CD4-positive, alpha-beta T cell treated with Interleukin-10 for 1 hour (primary cell): ENCODE measurements around the gene P4HA3.

Experiments used
- DNase-seq: peaks from one replicate; pipeline ENCODE4 v3.0.0-alpha.2; 2020

Gene P4HA3

DNA sequence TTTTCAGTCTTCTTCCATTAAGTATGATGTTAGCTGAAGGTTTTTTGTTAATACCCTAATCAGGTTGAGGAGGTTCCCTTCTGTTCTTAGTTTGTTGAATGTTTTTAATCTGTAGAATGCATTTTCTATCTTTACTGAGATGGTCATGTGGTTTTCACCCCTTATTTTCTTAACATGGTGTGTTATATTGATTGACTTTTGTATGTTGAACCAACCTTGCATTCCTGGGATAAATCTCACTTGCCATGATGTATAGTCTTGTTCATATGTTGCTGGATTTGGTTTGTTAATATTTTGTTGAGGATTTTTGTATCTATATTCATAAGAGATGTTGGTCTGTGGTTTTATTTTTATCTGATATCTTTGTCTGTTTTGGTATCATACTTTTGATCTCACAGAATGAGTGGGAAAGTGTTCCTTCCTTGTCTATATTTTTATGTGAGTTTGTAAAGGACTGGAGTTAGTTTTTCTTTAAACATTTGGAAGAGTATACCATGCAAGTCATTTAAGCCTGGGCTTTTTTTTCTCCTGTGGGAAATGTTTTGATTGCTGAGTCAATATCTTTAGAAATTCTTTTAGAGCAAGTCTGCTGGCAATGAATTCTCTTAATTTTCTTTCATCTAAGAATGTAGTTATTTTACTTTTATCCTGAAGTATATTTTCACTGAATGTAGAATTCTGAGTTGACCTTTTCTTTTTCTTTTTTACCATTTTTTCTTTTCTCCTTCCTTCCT lies 5.5 kb upstream of the P4HA3 start:
- DNase-seq: no peak

DNA sequence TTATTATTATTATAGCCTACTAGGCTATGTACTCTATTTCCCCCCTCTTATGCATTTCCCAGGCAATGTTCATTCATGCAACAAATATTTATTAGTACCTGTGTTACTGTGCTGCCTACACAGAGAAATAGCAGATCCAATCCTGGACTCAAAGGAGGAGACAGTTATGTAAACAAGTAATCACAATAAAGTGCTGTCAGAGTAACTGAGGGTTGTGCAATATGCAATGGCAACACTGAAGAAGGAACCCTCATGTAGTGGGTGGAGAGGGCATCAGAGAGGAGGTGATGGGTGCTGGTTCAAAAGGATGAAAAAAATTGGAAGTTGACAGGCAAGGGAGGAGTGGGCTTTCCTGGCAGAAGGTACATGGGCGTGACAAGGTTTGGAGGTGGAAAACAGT lies 886 bp upstream of the P4HA3 start:
- no peak for DNase-seq

DNA sequence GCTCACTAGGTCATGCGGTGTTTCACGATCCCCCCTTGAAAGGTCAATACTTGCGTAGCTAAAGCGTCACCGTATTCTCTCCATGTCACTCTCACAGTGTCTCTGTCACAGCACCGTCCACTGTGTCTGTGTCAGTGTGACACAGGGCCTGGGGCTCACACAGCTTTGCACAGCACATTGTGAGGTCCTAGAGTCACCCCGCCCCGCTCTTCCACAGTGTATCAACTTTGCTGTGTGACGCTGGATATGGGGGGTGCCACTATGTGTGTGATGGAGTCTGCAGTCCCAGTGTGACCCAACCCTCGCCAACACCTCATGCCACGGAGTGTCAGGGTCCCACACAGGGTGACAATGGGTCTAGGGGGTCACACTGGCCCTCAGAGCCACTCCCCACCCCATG lies 583 bp downstream of the P4HA3 start:
- DNase-seq: no peak

DNA sequence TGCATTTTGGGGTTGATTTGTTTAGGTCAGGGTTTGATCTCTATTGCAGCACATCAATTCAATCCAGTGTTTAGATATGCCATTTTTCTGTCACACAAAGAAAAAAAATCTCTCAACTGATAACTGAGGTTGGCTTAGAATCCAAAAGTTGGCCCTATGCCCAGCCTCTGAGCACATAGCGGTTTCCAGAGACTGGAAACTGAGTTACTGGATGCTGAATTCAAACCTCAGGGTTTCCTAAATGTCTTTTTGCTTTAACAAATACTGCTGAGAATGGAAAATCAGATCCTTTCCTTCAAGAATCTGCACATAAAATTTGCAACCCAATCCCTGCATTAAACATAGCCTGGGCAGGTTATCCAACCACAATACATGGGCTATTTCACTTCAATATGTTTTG lies 4.0 kb downstream of the P4HA3 start:
- no peak for DNase-seq

DNA sequence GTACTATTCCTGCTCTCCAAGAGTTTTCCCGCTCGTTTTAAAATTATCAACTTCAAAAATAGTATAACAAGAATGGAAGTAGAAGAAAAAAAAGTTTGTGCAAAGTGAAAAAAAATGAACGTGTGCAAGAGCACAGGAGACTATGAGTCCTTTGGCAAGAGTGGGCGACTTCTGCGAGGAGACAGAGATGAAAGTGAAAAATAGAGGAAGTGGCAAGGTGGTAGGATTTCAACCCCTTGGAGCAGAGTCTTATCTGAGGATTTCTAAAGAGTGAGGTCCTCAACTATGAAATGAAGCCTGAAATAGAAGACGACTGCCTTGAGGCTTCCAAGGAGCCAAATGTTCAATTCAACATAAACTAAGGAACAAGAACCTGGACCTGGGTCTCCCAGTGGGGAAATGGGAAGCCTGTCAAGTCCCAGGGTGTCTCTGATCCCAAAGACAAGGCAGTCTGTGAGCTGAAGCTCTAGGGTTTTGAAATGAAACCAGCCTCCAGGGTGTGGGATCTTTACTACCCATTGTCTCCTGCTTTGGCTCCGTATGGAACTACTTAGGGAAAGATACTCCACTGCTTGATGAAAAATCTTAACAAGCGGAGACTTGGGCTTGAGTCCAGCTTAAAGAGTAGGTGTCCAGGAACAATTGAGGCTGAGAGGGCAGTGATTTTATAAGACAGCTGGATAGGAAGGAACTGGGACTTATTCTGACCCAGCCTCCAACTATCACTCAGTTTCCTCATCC lies 4.8 kb downstream of the P4HA3 start:
- no peak for DNase-seq

DNA sequence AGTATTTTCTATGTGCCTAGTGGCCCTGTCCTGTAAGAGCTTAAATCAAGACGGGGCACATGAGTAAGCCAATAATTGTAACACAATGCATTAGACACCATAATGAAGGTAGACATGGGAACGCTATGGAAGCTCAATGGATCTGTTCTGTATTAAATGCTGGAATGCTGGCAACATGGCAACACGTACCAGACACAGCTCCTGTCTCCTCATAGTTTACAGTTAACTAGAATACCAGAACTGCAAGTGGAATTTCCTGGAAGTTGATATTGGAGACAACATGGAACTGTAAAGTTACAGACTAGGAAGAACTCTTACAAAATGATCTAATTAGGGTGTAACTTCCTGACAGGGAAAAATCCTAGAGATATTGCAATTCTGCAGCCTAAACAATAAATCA lies 12.4 kb downstream of the P4HA3 start:
- no peak for DNase-seq

DNA sequence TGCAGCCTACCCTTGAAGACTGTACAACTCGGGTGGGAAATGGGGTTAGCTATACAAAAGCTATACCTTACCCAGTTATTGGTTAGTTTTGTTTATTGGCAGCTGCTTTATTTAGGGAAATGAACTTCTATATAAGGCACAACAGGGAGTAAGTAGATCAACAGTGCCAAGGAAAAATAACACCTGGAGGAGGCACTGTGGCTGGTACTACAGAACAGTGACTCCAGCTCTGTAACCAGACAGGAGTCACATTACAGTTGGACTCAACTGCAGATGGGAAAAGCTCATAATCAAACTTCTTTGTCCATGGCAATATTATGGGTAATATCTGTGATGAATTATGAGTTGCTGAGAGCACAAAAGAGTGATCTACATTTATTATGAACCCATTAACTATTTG lies 14.0 kb downstream of the P4HA3 start:
- DNase-seq: no peak

DNA sequence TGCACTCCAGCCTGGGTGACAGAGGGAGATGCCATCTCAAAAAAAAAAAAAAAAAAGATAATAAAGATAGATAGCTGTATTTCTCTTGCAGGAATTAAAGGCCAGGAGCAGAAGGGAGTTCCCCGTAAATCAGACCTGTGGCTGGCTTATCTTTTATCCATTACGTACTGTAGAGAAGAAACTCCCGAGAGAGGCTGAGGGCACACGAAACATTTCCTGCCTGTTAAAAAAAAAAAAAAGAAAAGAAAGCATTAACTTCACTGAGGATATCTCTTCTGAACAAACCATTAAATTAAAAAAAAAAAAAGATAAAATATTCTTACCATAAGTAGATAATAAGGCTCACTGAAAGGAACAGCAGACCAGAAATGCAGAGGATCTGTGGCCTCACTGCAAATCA lies 22.5 kb downstream of the P4HA3 start:
- DNase-seq: no peak

DNA sequence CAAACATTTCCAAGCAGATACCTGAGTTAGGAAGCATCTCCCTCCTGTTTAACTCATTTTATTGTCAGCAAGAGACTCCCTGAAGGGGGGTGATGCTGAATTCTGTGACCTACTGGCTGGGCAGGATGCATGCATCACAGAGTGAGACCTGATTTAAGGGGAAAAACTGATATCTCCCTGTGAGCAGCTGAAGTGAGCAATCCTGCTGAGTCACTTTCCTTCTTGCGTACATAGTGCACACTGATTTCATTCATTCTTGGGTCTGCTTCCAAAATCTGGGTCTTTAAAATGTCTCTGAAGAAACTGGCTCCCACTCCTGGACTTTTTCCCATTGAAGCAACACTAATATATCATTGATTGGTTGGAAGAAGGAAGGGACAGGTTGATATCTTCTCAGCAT lies 23.3 kb downstream of the P4HA3 start:
- DNase-seq: no peak

DNA sequence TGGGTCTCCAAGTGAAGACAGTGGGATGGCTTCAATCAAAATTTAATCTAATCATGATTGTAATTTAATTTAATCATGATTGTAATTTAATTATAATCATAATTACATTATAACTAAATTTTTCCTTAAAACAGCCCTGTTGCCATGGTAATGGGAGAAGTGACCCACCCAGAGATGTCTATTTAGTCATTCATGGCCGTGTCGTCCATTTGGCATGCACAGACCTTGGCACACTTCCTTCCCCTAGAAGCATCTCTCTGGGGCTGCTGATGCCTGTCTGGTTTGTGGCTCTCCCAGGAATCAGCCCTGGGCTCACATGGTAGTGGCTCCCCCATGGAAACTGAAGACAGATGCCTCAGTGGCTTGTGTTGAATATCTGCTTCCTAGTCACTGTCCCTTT lies 27.0 kb downstream of the P4HA3 start:
- DNase-seq: no peak

DNA sequence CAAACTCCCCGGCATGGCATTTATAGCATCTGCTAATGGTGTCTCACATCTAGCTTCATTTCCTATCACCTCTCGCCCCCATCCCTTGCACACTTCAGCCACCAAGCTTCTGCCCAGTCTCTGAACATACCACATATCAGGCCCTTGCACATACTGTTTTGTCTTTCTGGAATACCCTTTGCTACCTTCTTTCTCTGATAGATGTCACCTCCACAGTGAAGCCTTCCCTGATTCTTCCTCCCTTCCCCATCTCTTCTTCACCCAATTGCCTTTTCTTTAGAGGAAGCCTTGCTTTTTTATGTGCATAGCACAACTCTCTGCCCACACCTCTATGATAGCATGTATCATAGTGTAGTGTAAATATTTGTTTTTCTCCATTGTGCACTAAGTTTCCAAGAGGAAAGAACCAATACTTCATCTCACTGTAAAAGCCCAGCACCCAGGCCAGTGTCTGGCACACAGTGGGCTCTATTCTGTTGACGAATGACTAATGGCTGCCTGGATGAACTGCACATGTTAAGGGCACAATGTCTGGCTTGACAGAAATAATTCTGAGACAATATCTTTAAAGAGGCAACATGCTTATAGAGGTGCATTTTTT lies 27.8 kb downstream of the P4HA3 start:
- no peak for DNase-seq

DNA sequence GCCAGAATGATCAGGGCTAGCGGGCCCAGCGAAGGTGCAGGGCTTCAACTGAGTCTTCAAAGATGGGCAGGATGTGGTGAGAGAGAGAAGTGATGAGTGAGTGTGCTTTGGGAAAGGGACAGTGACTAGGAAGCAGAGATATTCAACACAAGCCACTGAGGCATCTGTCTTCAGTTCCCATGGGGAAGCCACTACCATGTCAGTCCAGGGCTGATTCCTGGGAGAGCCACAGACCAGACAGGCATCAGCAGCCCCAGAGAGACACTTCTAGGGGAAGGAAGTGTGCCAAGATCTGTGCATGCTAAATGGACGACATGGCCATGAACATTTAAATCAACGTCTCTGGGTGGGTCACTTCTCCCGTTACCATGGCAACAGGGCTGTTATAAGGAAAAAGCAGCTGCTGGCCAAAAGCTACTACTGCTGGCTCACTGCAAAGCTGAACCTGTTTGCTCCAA lies 28.5 kb downstream of the P4HA3 start:
- no peak for DNase-seq

DNA sequence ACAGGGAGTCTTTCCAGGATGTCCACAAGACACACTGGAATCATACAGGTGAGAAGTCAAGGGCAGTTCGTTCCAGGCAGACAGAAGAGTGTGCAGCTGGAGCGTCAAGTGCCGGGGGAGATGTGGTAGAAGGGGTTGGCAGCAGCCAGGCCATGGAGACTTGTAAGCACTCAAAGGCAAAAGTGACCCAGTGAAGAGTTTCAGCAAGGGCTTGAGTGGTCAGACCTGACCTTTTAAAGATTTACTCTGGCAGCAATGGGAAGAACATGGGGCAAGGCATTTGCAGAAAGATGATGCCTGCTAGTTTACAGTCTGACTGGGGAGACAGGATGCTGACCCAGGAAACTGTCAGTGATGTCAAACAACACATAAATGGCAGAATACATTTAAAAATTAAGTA lies 29.0 kb downstream of the P4HA3 start:
- no peak for DNase-seq

DNA sequence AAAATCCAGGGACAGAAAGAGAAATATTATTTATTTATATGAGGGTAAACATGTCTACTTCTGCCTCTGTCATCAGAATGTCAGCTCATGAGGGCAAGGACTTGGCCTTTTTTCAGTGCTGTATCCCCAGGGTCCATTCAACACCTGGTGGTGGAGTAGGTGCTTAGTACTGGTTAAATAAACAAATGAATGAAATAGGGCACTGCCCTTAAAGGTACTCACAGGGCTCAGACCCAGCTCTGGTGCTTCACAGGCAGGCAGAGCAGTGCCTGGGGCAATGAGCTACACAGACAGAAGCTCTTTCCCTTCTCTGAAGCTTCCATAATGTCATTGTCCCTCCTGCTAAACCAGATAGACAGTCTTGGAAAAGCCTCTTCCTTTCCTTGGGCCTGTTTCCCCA lies 30.9 kb downstream of the P4HA3 start:
- DNase-seq: no peak

DNA sequence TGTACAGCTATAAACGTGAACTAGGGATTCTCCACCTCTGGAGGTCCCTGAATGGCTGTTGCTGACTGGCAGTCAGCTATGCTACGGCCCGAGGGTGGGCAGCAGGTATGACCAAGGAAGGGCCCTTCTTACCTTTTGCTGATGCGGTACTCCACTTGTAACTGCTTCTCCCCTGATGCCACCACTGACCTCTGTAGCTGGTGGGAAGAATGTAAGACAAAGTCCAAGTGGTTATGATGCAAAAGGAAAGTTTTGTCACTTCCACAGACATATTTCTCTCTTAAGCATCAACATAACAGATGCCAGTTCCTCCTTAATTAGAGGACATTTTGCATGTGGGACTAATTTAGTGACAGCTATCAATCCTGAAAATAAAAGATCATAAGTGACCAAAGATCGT lies 32.2 kb downstream of the P4HA3 start:
- no peak for DNase-seq

DNA sequence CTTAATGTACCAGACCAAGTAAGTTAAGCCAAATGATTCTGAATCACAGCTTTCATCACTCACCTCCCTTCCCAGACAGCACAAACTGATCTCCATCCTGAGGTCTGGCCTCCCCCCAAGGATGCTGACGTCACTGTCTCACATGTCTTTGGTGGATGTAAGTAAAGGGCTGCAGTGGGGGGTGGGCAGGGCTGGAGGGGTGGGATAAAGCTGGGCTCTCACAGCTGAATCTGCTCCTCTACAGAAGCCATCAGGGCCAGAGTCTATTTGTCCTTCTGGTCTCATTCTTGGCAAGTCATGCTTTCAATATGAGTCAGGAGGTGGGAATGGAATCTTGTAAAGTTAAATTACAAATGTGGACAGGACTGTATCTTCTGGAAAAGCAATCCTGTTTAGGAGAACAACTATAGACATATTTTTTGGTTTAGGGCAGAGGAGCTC lies 32.7 kb downstream of the P4HA3 start:
- no peak for DNase-seq

DNA sequence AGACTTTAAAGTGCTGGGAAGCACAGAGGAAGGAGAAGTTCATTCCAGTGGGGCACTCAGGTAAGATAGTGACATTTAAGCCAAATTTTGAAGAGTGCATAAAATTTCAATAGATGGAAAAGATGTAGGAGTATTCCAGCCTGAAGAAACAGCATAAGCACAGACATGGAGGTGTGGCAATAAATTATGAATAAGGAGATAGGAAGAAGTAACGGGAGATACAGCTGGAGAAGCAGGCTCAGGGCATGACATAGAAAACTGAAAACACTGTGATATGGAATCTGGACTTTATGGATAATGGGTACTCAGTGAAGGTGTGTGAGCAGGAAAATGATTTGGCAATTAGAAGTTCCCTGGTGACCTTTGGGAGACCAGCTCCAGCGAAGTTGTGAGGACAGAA lies 33.3 kb downstream of the P4HA3 start:
- DNase-seq: no peak

DNA sequence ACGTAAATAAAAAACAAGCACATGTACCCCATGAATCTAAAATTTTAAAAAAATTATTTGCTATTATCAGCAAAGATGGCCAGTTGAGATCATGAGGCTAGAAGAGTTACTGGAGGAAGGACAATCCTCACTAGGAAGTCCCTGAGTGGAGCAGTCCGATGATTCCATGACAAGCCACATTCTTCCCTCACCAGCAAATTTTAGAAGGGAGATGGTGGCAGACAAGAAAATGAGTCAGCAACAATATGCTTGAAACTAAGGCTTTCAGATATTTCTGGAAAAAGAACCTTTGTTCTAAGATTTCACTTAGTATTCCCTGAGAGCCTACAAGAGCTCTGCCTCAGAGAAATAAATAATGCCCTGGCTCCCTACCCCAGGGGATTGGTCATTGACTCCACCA lies 34.9 kb downstream of the P4HA3 start:
- DNase-seq: no peak

DNA sequence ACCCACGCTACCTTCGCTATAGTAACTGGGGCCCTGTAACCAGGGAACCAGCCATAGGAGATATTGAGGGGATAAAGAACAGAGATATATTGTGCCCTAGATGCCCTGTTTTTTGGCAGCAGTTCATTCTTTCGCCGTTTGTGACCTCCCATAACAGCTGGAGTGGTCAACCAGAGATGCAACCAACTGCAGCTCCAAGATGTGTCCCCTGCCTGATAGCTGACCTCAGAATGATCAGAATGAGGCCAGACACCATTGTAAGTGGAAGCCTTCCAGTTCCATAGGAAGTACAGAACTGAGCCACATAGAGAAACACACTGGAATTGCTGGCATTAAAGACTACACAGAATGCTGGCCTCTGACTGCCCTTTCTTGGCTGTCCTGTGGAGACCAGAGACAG lies 39.2 kb downstream of the P4HA3 start:
- DNase-seq: no peak

DNA sequence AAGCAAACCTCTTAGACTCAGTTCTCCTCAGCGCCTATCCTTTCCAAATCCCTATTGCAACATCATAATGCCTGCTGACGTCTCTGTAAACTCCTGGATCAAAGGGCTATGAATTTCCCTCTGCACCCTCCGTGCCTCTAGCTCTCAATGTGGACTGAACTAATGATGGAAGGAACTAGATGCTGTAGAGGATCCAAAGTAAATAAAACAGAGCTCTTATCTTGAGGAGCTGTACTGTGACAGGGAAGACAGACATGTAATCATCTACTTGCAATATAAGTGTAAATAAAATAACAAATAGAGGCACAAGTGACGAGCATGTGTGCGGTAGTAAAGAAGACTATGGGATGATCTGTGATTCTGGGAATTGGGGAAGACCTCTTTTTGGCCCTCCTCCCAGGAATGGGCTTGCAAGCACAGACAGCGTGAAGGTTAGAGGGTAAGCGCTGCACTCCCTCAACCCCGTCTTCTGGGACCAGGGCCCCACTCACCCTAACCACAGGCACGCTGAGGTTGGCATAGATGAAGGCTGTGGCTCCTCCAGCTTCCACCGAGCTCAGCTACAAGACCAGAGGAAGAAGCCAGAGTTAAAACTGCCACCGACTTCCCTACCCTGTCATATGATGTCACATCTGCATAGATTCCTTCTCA lies 42.2 kb downstream of the P4HA3 start:
- peak; percentile 8 for DNase-seq

DNA sequence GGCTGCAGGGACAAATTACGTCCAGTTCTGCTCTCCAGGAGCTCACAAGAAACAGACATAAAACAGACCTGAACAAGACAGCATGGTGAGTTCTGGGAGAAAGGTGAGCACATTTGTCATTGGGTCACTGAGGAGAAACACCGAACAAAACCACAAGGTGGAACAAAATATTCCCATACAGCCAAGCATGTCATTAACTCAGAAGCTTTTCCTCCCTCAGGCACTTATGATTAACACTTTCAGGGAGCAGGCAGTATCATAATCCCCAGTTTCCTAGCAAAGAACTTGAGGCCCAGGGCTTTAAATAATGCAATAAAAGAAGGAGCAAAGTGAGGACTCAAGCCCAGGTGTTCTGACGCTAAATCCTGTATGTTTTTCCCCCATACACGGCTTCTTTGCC lies 43.0 kb downstream of the P4HA3 start:
- DNase-seq: no peak

DNA sequence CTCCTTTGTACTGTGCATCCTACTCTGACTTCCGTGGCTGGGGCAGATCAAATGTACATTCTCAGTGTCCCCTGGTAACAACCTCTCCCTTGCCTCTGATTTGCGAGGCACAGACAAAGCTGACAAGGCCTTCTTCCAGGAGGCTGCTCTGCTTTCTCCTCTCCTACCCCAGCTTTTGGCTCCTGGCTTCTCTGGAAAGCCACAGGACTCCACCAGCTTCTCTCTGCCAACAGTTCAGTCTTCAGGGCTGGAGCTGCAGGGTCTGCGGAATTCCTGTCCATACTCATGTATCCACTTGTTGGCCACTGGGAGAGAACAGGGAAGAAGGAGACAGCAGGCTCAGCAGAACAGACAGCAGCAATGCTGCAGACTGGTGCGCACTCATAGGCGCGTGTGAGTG lies 44.4 kb downstream of the P4HA3 start:
- DNase-seq: no peak

DNA sequence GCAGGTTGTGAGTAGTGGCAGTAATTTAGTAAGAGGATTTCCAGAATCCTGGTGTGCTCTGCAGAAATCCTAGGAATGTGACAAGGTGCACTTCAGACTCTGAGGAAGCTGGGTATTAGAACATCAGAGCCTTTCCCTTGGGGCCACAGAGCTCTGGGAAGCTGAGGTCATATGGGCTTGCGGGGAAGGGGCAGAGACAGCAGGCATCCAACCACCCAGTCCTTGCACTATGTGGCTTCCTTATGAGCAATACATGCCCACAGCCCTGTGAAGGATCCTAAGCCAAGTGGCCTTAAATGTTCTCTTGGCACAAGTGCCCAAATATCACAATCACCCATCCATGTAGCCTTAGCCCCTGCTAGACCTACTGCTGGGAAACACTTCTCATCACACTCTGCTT lies 46.2 kb downstream of the P4HA3 start:
- DNase-seq: no peak

DNA sequence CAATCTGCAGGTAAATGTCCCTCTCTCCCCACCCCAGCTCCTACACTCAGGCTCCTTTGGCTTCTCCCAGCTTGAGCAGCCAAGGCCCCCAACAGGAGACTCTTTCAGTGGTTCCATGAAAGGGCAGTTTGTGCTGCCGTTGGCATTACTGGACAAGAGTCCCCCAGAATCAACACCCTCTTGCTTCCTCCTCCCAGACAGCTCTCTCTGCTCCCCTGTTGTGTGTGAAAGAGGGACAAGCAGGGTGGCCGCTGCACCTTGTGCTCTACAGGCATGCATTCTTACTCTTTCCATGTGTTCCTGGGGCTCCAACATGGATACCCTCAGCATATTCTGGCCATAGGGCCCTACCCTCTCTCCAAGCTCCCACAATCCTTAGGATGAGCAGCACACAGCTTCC lies 48.7 kb downstream of the P4HA3 start:
- DNase-seq: no peak
